GM21390 (cell line): ENCODE measurements around the gene SV2C.

Experiments
- ATAC-seq: cut with Tn5 transposase; IDR thresholded peaks from one replicate; pipeline ENCODE4 v1.9.1; 2021; ENCODE audit not compliant: unreplicated experiment

Gene SV2C

DNA sequence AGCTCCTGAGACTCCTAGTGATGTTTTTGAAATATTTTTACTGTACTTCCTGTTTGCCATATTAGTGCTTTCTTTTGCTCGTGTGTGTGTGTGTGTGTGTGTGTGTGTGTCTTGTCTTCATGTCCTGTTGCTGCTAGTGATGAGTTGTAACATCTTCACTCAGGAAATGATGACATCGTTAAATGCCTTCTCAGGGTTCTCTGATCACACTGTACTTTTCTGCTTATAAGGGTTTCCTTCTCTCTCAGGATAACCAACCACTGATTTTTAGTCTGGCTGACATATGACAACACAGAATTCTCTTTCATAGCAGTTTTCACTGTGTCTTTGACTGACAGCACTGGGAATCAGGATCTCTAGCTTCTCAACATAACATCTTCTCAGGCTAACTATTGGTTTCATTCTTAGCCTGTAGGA, 16.1 kb downstream of the SV2C start:
- peak; percentile 75 for ATAC-seq

DNA sequence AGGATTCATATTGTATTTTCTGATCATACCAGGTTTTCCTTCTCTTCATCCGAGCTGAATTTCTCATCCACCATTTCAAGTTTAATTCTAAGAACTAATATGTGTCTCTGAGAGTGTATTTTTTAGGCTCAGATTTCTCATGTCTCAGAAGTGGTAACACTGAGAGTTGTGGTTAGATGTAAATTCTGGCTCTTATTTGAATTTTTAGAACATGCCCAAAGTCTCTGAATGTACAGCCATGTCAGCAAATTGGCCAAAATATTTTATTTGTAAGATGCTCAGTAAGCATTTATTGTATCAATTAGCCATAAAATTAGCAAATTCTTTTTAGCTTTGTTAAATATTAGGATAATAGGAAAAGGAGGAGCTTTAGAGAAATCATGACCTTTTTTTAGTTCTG, 16.6 kb downstream of the SV2C start:
- ATAC-seq = peak; percentile 84

DNA sequence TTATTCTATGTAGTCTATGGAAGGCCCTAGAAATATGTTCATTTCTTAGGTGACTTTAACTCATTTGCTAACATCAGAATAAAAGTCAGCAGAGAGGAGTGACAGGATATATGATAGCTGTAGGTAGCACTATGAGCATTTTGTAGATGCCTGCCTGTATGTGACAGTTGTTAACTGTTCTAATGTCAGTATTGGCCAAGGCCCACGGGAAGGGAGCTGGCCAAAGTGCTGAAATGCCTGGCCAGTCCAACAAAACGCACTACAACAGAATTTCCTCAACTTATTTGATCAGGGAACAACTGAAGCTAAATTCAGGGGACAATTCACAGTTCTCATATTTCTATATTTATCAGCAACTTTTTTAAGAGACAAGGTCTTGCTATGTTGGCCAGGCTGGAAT, 20.8 kb downstream of the SV2C start:
- ATAC-seq = no peak

DNA sequence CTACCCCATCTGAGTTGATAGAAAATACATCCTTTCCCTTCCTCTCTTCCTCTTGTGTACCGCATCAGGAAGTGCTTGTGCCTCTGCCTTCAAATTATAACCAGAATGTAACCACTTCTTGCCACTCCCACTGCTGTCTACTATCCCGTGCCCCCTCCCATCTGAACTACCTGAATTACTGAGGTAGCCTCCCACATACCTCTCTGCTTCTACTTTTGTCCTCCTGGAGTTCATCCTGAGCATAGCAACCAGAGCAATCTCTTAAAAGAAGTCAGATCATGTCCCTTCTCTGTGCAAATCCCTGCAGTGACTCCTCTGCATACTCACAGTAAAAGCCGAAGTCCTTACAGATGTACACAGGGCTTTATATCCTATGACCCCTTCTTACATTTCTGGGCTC, 23.0 kb downstream of the SV2C start:
- ATAC-seq = no peak

DNA sequence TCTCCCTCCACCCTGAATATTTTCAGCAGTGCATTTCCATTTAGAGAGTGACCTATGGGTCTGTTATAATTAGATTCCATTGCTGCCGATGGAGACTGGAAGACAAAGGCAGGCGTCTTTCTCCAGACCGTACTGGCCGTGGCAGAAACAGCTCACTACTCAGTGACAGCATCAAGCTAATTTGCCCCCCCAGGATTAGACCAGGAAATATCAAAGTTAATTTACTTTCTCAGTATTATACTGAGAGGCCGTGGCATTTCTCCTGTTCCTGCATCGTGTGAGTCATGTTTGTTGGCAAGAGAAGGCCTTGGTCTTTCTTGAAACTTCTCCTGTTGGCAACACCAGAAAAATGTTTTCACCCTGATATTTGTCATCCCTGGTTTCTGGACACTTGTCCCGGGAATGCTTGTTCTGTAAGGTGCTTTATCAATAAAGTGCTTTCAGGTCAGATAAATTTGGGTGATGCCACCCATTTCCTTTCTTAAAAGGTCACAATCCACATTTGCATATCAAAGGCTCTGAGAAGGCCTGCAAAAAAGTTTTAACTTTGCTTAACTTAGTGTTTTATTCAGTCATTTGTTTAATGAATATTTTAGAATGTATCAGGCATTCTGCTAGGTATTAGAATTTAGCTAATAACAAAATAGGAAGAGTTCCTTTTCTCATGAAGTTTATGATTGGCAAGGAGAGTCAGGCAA, 28.4 kb downstream of the SV2C start:
- ATAC-seq = no peak

GRCh38 chr5:76113103-76113502, 29.9 kb downstream of the SV2C start:
- no peak for ATAC-seq

- ATAC-seq = no peak
These were observed 31.1 kb downstream of the SV2C start for GRCh38 chr5:76114179-76114851.

DNA sequence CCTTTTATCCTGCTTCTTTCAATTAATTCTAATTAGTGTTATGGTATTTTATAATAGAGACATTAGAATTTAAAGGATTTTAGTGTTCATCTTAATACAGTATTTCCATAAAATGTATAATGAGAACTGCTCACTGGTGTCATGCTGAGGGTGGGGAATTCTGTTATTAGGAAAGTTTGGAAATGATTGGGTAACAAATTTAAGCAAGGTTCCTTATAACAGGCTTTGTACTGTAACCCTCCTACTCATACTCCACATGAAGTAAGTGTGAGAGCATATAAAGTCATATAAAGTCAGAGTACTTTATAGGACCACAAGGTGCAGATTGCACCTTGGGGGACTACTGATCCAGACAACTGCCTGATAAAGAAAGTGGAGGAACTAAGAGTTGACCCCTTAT, 42.2 kb downstream of the SV2C start:
- ATAC-seq = no peak

DNA sequence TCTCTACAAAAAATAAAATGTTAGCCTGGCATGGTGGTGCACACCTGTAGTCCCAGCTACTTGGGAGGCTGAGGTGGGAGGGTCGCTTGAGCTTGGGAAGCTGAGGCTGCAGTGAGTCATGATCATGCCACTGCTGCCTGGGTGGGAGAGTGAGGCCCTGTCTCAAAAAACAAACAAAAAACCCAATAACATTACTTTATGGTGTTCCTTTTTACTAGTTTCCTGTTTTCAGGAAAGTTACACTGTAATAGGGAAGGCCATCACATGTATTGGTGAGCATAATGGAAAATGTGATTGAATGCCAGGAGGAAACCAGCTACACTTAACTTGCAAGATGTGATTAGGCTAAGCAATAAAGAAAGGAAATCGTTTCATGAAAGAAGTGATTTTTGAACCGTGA, 42.7 kb downstream of the SV2C start:
- ATAC-seq = no peak

DNA sequence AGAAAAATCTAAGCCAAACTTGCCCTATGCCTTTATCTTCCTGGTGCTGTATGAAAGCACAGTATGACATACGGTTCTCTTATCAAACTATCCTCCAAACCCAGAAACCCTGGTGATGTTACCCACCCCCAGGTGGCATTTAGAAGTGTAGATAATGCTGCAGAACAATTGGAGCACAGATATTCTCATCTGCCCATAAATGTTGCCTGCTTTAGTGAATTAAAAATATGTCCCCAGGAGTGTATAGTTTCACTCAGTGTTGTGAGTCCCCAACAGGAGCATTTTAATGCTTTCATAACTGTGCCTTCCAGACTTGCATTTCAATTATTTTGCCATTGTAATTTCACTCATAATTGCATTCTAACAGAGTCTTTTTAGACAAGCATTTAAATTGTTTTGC, 50.8 kb downstream of the SV2C start:
- no peak for ATAC-seq

DNA sequence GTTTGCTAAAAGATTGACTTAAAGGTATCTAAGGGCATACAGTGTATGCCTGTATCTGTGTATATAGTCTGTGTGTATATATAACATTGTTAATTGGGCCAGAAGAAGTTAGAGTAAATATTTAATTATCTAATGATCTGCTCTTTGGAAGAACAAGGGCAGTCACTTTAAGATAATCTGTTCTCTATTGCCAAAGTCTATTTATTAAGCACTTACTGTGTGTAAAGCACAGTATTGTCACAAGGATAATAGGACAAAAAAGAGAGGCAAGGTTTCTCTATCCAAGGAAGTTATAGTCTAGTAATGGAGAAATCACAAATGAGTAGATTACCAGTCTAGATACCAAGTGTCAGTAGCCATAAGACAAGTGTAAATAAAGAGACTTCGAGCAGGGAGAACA, 51.5 kb downstream of the SV2C start:
- no peak for ATAC-seq

- ATAC-seq = no peak
These were observed 54.8 kb downstream of the SV2C start for GRCh38 chr5:76137887-76138542.

GRCh38 chr5:76143884-76144283, 60.7 kb downstream of the SV2C start:
- no peak for ATAC-seq

- ATAC-seq = no peak
These were observed 61.5 kb downstream of the SV2C start for GRCh38 chr5:76144513-76145274.

- no peak for ATAC-seq
These were observed 62.8 kb downstream of the SV2C start for GRCh38 chr5:76145945-76146344.

DNA sequence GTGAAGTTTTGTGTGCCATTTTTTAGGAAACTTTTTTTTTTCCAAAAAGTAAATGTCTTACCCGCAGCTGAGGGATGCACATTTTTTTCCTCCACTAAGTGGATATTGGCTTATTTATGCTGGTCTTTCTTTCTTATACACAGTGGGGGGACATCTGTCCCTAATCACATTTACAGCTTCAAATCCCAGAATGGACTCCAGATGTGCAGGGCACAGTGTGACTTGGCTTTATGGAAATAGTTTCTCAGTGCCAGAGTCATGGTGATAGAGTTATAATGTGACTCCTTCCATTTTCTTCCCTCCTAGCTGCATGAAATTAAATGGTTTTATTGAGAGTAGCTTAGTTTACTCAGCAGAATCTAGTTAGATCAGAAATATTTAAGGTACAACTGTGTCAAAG, 66.5 kb downstream of the SV2C start:
- no peak for ATAC-seq

DNA sequence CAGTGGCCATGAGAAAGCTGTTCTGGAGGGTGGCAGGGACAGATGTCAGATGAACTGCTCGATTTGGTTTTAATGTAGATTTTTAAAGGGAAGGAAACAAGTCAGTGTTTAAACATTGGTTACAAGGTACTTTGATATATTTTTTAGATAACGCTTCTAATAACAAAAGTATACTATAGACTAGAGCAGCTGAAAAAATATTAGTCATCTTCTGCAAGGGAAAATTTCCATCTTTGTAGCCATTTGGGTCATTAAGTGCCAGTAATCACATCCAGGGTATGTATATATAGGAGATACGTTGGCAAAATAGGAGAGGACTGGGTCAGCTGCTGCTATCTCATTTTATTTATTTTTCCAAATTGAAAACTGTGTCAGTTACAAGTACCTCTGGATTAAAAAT, 69.0 kb downstream of the SV2C start:
- no peak for ATAC-seq

DNA sequence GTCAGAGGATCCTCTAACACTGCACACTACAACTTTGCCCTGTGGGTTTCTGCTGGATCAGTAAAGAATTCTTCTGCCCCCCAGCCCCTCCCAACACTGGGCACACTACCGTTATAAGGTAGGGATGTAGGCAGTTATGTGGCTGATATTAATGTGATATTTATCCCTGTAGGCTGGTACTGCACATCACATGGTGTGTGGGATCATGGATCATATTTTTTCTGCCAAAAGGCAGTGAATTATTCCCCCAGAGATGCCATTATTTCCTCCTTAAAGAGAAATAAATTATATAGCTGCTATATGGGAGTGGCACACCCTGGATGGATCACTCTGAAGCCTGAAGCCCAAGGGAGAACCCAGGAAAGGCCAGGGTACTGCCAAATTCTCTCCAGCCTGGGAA, 69.5 kb downstream of the SV2C start:
- ATAC-seq = no peak

- ATAC-seq = no peak
These were observed 70.1 kb downstream of the SV2C start for GRCh38 chr5:76153271-76153670.

DNA sequence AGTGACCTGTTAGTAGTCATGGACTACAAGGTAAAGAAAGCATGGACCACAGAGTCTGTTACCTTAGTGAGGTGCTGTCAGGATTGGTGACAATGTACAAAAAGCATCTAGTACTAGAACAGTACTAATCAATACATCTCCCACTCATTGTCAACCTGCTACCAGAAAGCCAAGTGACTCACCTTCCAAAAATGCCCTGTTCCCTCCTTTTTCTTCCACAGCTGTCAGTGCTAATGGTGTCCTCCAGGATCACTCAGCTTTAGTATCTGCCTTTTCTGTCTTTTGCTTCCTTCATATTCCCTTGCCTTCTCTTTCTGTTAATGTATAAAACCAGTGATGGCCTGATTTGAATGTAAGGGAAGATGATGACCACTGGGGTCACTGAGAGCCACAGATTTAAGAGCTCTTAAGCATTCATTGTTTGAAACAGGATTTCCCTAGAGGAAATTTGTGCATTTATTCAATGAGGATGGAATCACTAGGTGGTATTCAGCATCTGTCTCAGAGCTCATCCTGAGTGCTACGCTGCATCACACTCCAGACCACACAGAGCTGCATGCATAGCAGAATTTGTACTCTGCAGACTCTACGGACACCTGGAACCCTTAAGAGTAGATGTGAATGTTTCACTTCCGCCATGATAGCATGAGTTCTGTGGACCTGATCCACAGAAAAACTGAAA, 71.0 kb downstream of the SV2C start:
- no peak for ATAC-seq

DNA sequence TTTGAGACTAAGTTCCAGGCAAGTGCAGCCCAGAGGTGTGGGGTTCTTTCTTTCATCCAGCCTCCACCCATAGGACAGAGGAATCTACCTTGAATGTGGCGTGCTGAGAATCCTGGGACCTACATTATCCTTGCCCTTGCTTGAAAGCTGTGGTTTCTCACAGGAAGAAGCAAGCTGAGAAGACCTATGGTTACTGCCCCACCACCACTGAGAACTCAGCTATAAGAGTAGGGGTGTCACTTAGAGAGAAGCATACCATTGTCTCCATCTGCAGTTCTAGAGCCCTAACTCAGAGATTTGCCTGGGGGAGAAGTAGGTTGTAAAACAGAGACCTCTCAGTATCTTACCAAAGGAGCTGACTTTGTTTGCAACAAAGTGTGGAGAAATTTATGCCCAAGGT, 72.4 kb downstream of the SV2C start:
- no peak for ATAC-seq
